ENCODE measurements around the gene ABR. TPM values are rescaled to one million over a fixed set of nuclear protein-coding genes. Genes with fewer than 3 reads are reported as not detected.

ABR gene
- total RNA-seq, 1 donor from 2014 or later: 76.6 TPM

DNA sequence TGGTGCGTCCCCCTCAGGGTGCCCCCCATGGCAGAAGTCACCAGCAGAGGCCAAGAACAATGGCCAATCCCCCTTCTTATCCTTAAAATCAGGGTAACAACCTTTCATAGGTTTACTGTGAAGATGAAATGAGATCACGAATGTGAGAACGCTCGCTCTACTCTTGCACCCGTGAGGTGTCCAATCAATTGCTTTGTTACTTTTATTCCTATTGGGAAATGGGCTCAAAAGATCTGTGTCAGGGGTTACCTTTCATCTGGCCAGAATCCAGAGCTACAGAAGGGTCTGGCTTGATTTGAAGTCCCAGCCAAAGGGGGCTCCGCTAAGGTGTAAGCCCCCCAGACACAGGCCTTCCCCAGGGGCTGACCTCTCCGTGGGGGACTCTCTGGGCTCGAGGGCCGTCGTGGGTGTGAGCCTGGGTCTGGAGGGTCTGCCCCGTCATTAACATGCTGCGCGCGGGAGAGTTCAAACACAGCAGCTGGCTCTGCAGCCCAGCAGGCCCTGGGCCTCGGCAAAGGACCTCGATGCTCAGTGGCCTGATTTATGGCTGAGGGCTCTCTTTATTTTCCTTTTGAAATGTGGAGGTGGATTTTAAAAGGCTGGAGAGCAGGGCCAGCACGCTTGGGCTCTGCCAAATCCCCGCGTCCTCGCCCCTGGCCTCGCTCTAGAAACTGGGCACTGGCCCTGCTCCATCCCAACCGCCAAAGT, 10.4 kb downstream of the ABR start:
- H3K36me3 Mint-ChIP-seq (ENCODE audit: low read depth, unreplicated experiment): peaks cover 9% of the 10 kb centered on the region
- H3K27ac Mint-ChIP-seq (ENCODE audit: unreplicated experiment): no peak overlapping the region
- no peak overlapping the region for H3K4me3 Mint-ChIP-seq (ENCODE audit: unreplicated experiment)
- peaks cover 30% of the 10 kb centered on the region for H3K4me1 Mint-ChIP-seq (ENCODE audit: unreplicated experiment)
- H3K9me3 Mint-ChIP-seq (ENCODE audit: unreplicated experiment): no peaks in the 10 kb centered on the region
- no peak for DNase-seq (ENCODE audit: low spot score)
- TF ChIP-seq, protein P1, sequence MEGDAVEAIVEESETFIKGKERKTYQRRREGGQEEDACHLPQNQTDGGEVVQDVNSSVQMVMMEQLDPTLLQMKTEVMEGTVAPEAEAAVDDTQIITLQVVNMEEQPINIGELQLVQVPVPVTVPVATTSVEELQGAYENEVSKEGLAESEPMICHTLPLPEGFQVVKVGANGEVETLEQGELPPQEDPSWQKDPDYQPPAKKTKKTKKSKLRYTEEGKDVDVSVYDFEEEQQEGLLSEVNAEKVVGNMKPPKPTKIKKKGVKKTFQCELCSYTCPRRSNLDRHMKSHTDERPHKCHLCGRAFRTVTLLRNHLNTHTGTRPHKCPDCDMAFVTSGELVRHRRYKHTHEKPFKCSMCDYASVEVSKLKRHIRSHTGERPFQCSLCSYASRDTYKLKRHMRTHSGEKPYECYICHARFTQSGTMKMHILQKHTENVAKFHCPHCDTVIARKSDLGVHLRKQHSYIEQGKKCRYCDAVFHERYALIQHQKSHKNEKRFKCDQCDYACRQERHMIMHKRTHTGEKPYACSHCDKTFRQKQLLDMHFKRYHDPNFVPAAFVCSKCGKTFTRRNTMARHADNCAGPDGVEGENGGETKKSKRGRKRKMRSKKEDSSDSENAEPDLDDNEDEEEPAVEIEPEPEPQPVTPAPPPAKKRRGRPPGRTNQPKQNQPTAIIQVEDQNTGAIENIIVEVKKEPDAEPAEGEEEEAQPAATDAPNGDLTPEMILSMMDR (IDR thresholded peaks at IDR 0.05; ENCODE audit: unreplicated experiment): no peak
- H3K27me3 Mint-ChIP-seq (ENCODE audit: unreplicated experiment): peaks cover 9% of the 10 kb centered on the region

DNA sequence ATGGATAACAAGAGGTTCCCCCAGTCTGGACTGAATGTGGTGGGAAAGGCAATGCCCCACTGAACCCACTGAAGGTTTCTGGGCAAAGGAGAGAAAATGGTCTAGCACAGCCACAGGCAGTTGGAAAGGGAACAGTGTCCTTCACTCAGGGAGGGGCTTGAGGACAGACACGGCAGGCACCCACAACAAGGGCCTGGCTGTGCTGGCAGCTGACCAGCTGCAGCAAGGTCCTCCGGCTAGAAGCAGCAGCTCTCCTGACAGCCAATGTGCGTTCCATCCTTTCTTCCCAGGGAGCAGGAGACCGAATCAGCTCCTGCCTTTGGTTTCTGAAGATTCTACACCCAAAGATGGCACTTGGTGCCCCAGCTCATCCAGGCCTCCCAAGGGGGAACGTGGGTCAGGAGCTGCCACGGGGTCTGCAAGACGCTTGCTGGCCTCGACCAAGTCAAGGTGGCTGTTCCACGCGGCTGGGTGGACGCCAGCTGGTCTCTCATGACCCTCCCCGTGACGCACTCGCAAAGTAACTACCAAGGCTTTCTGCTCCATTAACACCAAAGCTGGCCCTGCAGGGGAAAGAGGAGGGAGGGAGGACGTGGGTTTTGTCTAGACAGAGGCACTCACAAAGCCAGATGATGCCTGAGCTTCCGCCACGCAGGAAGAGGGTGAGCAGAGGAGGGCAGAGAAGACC, 11.1 kb downstream of the ABR start:
- DNase-seq (ENCODE audit: low spot score): no peak
- Mint-ChIP-seq H3K4me3 (ENCODE audit: unreplicated experiment) (no peak overlapping the region), H3K4me1 (ENCODE audit: unreplicated experiment) (peaks cover 25% of the 10 kb centered on the region), H3K36me3 (ENCODE audit: low read depth, unreplicated experiment) (peaks cover 9% of the 10 kb centered on the region), H3K27ac (ENCODE audit: unreplicated experiment) (no peak overlapping the region), H3K27me3 (ENCODE audit: unreplicated experiment) (peaks cover 5% of the 10 kb centered on the region), H3K9me3 (ENCODE audit: unreplicated experiment) (no peaks in the 10 kb centered on the region)
- TF ChIP-seq, protein P1 (IDR thresholded peaks at IDR 0.05; ENCODE audit: unreplicated experiment): no peak

DNA sequence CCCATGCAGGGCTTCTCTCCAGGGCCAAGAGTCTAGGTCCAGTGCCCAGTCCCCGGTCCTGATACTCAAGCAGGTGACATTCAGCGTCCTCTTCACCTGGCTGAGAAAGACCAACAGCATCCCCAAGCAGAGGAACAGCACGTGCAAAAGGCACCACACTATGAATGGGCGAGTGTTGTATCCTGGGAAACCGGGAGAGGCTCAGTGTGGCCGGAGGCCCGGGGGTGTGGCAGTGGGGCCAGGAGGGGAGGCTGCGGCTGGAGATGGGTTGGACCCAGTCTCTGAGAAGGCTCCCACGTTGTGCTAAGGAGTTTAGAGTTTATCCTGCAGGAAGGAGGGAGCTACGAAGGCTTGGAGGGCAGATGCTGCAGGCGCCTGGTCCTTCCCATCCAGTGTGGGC, 13.5 kb downstream of the ABR start:
- Mint-ChIP-seq H3K9me3 (ENCODE audit: unreplicated experiment) (no peaks in the 10 kb centered on the region), H3K4me1 (ENCODE audit: unreplicated experiment) (peaks cover 25% of the 10 kb centered on the region)

DNA sequence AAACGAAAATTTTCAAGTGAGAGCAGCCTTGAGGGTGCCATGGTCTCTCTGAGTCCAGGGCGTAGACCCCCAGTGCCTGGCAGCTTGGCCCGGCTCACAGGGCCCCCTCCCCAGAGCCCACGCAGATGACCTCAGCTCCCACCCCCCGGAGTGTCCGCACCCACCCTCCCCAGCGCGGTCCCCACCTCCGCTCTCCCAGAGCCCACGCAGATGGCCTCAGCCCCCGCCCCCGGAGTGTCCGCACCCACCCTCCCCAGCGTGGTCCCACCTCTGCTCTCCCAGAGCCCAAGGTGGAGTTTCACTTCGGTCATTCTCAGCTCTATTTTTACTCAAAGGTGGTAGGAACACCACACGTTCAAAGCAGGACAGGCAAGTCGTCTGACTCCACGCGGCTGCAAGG, 13.9 kb downstream of the ABR start:
- Mint-ChIP-seq H3K4me3 (ENCODE audit: unreplicated experiment) (no peak overlapping the region), H3K27me3 (ENCODE audit: unreplicated experiment) (peaks cover 4% of the 10 kb centered on the region), H3K9me3 (ENCODE audit: unreplicated experiment) (no peaks in the 10 kb centered on the region), H3K27ac (ENCODE audit: unreplicated experiment) (peak overlapping the region; percentile 80), H3K36me3 (ENCODE audit: low read depth, unreplicated experiment) (peaks cover 9% of the 10 kb centered on the region), H3K4me1 (ENCODE audit: unreplicated experiment) (peaks cover 21% of the 10 kb centered on the region)
- TF ChIP-seq, protein P1 (IDR thresholded peaks at IDR 0.05; ENCODE audit: unreplicated experiment): no peak
- DNase-seq (ENCODE audit: low spot score): no peak

More for the DNA sequence above, 13.5 kb downstream of the ABR start:
- no peak overlapping the region for H3K4me3 Mint-ChIP-seq (ENCODE audit: unreplicated experiment)
- DNase-seq (ENCODE audit: low spot score): no peak
- H3K36me3 Mint-ChIP-seq (ENCODE audit: low read depth, unreplicated experiment): peaks cover 9% of the 10 kb centered on the region
- TF ChIP-seq, protein P1 (IDR thresholded peaks at IDR 0.05; ENCODE audit: unreplicated experiment): no peak
- peaks cover 4% of the 10 kb centered on the region for H3K27me3 Mint-ChIP-seq (ENCODE audit: unreplicated experiment)
- no peak overlapping the region for H3K27ac Mint-ChIP-seq (ENCODE audit: unreplicated experiment)
